T-helper 2 cell (primary cell): ENCODE results near the gene TLR3.
"Not testable (repeated sequence)": the region's sequence is repeated elsewhere in the genome, so short reads cannot be mapped to it uniquely, and the experiment has no call there.

Experiments used
- DNase-seq, 5 experiments: peaks; one replicate each; pipeline versions ENCODE4 v3.0.0 to v3.0.0-alpha.2; 2012 to 2022
- total RNA-seq, 2 donors: gene quantifications; one replicate each; lab custom pipeline; 2026; lab: John Stamatoyannopoulos, UW

Gene TLR3
- total RNA-seq, result 1.3 to 3.1 reads per million in 2 donors

DNA sequence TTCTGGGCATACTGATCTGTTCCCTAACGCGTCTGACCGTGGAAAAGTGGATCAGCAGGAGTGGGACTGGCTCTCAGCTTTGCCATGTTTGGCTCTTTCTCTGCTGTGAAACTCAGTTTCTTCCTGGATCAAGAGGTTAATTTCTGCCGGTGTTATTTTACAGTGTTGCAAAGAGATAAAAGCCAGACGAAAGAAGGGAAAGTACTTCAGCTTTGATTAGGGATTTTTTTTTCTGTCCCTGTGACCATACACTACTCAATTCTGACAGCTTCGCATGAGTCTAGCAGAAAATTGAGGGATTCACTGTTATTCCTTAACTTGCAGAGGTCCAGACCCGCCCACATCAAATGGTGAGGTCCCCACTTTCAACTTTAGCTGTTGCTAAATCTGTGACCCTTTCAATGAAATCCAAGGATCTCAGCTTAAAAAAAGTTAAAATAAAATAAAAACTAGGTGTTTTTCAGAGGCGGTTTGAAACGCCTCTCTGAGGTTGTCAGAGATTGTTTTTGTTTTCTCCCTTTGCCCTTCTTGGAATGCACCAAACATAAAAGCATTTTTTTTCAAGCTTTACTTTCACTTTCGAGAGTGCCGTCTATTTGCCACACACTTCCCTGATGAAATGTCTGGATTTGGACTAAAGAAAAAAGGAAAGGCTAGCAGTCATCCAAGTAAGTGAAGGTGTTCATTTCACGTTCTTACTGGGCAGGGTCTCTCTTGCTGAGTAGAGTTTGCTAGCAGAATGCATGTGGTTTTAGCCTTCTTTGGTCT lies at the start of gene TLR3:
TLR3 (plus strand) TSS at position 576 of the 768 bp plus-strand sequence. CDS start 7,464 bp downstream, outside the sequence.
- peak in 2 of 5 experiments; percentile 5 to 30 for DNase-seq

DNA sequence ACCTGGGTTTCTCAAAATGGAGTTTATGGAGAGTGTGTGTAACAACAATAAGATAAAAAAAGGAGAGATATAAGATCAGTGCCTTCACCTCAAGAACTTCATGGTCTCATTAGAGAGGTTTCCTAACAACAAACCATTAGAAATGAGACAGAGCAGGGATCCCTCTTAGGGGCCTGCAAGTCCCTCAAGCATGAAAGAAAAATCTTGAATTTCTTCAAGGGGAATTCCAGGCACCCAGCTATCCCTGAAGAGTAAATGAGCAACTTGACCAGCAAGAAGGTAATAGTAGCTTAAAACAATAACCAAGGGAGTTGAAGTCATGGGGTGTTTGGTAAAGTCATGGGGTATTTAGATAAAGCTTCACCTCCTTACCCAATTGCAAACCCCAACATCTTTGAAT lies 49.7 kb upstream of the TLR3 start:
- DNase-seq, result no peak

DNA sequence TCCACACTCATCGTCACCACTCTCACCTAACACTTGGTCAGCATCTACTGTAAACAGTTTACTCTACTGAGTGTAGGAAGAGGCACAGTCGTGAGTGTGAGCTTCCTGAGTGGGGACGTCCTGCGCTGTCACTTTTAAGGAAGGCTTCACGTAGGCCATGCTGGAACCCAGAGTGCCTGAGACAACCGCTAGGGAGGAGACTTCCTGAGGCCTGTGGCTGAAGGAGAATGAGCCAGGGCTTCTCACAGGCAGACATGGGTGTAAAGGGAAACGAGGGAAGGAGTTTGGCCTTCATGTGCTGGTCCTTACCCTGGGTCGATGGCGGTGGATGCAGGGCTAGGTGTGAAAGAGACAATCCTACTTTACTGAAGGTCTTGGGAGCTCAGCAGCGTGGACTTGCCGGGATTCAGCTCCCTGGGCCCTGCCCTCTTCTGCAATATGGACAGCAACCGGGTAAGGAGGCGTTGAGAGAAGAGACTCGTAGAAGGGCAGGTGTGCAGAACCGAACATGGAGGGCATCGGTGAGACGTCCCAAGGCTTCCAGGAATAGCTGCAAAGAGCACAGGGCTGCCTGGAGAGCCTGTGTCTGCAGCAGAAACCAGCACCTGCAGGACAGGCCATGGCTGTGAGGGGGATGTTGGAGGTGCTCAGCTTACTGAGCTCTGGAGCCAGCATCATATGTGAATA lies 48.7 kb upstream of the TLR3 start:
- no peak for DNase-seq

DNA sequence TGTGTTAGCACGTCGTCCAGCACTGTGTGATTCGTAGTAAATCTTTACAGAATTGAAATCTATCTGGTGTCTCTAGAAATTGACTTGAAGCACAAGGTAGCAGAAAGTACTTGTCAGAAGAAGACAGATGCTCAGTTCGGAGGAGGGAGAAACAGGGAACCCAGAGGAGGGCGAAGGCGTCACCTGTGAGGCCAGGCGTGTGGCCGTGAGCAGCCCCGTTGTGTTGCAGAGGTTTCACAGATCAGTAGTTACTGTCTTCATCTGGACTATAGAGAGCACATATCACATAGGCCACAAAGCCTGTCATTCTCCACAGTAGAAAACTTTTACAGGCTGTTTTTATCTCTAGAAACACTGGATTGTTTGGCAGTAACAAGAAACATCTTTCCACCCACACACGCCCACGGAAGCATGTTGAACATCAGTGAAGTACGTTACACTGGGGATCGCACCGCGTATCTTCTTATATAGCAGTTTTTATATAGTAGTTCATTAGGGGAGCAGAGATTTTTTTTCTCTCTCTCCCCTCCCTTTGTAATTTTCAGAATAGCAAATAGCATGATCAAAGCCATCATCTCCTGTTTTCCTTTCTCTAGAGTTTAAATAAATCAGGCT lies 48.1 kb upstream of the TLR3 start:
- DNase-seq, result no peak

DNA sequence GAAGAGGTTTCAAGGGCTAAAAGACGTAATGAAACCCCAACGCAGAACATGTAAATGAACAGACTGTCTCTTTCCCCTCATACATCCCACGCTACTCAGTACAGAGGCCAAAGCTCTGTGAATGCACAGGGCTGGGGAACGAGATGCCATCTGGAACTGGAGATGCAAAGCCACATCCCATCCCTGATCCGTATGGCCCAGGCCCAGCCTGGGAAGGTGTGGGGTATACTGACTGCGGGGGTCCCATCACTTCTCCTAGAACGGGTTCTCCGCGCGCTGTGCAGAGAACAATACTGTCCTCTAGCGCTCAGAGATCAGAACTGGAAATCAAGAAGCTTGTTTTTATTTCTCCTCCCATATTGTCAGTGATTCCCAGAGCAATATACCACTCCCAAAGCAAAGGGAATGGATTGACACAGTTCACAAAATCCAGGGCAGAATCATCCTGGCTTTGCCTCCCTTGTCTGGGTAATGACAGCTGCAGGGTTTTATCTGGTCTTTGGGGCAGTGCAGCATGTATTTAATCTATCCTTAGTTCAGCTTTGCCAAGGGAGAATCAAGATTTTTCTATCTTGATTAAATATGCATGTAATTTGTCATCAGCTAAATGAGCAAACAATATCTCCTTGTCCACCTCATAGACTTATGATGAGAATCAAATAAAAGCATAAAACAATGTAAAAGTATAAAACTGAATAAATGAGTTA lies 47.3 kb upstream of the TLR3 start:
- no peak for DNase-seq

DNA sequence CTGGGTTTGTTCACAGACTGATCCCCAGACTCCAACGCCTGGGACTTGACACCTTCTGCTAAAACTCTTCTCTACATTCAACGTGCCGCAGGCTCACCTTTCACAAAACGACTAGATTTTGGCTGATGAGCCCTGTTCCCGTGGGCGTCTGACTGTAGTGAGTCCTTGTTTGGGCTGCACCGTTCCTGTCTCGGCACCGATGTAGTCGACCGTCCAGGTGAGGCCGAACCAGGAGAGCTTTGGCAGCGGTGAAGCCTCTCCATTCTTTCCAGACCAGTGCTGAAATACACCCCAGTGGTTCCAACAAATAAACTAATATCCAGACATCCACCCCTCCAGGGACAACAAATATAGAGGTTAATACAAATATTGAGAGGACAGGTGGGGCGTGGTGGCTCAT lies 45.0 kb upstream of the TLR3 start:
- no peak for DNase-seq

DNA sequence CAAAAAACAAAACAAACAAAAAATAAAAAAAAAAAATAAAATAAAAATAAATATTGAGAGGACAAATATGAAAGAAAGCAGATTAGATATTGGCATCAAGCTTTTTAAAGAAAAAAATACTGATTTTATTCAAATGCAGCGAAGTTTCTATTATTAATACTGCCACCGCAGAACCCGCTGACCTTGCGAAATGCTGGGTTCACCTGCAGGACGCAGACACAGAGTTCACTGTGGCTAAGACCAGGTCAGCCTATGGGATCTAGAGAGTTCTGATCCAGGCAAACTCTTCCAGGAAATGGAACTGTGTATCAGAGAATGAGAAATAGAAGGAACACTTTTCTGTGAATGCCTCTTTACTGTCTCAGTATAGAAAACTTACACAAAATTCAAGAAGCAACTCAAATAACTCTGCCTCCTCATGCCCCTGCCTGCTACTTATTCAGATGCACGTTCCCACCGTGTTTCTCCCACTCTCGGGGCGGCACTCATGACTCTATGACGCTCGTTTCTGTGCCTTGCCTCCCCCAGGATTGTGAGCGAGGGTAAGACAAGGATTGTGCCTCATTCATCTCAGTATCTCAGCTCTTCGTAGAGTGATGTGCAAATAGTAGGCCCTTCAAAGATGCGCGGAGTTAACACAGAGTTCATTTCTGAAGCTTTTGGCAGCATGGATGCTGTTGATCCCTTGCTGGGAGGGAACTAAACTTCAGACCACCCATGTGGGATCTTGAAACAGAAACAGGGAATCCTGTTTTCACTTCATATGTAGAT lies 44.1 kb upstream of the TLR3 start:
- no peak for DNase-seq

DNA sequence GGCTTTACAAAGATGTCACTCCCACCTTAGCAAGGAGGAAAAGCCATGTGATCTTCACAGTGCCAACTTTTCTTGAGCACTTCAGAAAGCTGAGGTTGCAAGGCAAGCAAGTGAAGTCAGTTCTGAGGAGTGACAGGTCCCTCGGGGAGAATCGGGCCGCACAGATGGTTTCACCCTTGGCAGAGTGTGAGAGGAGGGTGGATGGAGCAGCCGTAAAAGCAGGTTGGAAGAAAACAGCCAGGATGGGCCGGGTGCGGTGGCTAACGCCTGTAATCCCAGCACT lies 43.6 kb upstream of the TLR3 start:
- no peak for DNase-seq

DNA sequence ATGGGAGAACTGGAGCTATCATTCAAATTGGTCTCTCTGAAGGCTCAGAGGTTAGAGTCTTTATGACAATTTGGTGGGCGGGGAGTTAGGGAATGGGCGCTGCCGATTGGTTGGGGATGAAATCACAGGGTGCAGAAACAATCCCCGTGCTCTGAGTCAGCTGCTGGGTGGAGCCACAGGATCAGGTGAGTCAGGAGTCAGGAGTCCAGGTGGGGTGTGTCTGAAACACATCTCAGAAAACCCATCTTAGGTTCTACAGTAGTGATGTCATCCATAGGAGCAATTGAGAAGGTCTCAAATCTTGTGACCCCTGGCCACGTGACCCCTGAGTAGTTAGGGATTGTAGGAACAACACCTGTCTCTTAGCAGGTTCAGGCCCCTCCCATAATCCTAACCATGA lies 41.6 kb upstream of the TLR3 start:
- DNase-seq, result no peak

DNA sequence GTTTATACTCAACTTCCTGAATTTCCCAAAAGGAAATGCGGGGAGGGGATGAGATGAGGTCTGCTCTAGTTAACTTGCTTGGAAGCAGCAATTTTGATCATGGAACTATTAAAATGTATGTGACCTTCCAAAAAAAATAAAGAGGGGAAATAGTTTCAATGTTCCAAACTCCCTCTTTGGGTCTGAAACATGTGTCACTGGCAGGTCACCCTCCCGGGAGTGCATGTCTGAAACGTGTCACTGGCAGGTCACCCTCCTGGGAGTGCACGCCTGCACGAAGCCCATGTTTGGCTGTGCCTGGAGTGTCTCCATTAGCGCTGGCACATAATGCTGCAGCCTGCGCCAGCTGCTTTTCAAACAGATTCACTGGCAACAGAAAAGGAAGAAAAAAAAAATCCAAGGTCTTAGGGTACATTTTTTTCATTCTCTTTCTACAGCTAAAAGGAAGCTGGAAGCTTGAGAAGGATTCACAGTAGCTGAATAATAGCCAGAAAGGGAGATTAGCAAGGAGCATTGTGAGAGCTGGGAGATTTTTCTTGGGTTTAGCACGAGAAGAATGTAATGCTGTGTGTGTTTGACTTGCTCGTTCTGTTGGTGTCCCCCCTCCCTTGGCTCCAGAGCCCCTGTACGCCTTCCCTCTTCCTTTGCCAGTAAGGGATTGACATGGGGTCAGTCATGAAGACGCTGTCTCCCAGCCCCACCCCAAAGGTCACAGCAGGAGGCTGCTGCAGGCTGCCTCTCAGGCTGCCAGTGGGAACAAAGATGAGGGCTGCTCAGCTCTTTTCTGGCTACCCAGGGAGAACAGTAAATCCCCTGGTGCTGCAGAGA lies 39.2 kb upstream of the TLR3 start:
- no peak for DNase-seq

DNA sequence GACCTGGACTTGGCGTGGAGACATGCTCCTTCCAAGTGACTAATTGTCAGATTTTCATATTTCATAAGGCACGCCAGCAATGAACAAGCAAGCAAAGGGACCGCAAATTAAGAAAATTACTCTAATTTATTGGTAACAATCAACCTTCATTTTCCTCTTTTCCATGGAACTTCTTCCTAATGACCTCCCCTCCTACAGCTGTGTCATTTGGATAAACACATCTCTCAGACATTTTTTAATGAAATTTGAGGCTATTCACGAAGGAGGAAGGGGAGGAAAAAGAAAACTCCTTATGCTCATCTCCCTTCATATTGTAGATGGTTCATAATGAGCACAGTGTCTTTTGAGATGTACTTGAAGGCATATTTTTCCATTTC lies 38.6 kb upstream of the TLR3 start:
- no peak for DNase-seq

DNA sequence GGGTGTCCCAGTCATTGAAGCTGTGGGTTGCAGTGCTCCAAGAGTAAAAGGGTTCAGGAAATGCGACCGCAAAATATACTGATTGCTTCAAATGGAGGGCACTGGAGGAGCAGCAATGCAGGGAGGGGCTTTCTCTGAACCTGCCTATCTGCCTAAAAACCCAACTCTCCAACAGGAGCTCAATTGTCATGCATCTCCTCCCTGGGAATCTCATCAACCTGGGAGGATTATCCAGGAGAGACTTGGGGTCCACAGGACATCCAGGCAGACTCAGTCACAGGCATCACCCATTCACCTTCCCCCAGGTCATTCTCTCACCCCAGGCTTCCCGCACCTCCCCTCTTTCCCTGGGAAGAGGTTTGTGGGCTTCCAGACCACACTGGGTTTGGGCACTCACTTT lies 38.2 kb upstream of the TLR3 start:
- no peak for DNase-seq

DNA sequence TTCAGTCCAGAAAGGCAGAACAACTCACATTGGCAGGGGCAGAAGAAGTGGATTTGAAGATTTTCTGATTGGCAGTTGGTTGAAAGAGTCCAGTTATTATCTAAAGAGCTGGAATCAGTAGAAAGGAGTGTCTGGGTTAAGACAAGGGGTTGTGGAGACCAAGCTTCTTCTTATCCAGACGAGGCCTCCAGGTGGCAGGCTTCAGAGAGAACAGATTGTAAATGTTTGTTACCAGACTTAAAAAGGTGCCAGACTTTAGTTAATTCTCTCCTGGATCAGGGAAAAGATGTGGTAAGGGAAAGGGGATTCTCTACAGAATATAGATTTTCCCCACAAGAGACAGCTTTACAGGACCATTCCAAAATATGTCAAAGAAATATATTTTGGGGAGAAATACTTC lies 36.7 kb upstream of the TLR3 start:
- no peak for DNase-seq

DNA sequence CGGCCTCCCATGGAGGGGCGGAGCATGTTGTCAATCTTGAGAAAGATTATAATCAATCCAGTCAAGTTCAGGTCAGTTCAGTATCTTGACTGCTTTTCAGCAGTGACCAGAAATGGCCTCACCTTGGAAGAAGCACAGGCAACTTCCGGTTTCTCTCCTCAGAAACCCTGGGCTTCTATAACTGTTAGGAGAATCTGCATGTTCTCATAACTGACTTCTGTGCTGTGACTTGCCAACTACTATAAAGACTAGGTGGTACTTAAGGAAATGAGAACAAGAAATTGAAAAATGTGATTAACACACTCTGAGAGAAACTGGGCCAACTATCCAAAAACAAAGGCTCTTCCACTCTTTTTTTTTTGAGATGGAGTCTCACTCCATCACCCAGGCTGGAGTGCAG lies 35.9 kb upstream of the TLR3 start:
- DNase-seq, result no peak

DNA sequence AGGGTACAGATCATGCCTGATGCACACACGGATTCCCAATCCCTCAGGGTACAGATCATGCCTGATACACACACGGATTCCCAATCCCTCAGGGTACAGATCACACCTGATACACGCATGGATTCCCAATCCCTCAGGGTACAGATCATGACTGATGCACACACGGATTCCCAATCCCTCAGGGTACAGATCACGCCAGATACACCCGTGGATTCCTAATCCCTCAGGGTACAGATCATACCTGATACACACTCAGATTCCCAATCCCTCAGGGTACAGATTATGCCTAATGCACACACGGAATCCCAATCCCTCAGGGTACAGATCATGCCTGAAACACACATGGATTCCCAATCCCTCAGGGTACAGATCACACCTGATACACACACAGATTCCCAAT lies 34.3 kb upstream of the TLR3 start:
- DNase-seq, result not testable (repeated sequence)

DNA sequence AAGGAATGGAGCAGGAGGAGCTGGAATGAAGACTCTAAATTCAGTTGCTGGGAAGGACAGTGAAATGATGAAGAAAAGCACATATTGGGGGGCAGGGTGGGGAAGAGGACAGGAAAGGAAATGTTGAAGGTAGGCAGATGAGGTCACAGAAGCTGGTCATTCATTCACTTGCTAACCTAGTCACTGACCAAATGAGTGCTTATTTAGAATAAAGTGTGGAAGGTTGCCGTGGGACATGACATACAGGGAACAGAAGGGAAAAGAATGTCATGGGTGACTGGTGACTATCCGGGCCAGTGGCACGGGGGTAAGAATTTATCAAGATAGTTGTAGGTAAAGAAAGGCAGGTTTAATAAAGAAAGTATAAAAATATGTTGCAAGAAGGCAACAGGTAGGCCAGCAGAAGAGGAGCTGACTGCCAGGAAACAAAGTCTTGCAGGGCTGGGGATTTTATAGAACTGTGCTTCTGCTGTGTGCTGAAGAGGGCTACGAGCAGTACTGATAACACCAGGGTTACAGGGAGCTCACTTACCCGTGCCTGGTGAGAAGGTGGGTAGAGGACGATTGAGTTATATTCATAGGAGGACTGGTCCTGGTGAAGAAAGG lies 31.9 kb upstream of the TLR3 start:
- DNase-seq, result no peak

DNA sequence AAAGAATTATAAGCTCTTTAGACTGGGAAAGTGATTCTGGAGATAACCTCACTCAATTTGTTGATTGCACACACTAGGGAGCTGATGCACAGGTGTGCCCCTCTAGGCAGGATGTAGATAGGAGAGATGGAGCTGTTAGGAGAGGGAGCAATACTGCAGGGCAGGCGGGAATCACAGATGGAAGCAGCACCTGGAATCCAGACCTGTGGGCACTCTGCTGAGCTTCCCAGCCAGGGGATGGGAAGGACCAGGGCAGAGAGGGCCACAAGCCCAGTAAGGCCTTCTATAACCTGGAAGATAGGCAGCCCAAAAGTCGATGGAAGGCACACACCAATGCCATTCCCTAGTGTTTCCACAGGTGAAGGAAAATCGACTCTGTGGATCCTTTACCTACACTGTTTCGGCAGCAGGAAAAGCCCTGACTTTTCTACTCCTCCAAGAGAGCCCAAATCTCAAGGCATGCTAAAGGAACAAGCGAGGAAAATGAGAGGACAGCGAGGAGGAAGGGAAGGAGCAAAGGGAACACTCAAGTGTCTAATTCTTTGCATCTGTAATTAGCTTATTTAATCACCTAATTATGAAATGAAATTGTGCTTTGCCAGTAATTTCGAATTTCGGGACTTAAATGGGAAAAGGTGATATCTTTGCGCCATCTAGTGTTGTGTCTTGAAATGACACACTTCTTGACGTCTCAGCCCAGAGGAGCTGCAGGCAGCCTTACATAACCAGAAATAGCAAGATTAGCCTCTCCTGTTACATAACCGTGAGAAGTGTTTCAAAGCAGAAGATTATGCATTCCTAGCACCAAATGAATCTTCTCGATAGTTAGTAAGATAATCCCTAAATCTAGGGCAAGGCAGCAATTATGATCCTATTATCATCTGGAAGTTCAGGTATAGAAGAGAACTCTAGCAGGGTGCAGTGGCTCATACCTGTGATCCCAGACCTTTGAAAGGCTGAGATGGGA lies 31.0 kb upstream of the TLR3 start:
- DNase-seq, result peak in 1 of 5 experiments; percentile 47

DNA sequence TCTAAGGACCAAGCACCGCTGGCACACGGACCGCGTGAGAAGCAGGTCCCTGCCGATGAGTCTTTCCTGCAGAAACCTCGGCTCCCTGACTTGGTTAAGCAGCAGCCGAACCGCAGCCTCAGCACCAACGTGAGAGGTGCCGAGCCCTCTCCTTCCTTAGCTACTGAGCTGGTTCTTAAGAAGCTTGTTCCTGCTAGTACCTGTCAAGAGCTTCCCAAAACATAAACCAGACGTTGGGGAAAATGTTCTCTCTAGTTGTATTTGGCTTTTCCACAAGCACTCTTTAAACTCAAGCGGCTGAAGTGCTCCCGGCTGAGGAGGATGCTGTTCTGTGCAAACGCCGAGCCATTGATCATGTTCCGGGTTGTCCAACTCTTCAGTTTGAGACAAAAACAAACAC lies 29.3 kb upstream of the TLR3 start:
- no peak for DNase-seq

DNA sequence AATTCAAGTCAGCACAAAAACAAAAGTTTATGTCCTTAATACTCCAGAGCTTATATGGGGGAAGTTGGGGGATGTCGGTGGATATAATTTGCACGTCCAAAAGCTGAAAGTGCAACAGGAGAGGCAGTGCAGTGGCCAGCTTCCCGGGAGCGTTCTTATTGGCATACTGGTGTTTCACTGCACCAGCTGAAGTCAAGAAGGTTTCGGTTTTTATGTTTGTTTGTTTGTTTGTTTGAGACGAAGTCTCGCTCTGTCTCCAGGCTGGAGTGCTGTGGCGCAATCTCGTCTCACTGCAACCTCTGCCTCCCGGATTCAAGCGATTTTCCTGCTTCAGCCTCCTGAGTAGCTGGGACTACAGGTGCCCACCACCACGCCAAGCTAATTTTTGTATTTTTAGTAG lies 28.6 kb upstream of the TLR3 start:
- no peak for DNase-seq

DNA sequence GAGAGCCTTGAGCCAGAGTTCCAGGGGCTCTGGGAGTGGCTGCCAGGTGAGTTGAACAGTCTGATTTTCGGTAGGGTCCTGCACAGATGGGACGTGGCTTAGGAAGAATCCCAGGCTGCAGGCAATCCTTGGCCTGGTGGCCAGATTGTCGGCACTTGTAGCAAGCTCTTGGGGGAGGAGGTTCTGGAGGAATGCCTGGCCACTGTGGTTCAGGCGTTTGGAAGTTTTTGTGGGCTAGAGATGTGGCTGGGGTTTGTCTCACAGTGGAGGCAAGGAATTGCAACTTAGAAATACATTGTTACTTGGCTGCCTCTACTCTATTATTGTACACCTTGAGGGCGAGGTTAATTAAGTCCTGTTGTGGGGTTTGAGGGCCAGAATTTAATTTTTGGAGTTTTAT lies 21.5 kb upstream of the TLR3 start:
- DNase-seq, result not testable (repeated sequence)
